Ovary (tissue), 3 donors: Measurements from ENCODE around the gene NPAS2.

Experiments used
- POLR2A ChIP-seq: fragments of 450-650 bp; IDR thresholded peaks from one replicate; pipeline ENCODE4 v1.6.1; 2017; ENCODE audit warnings: antibody characterized with exemption, mild to moderate bottlenecking, moderate library complexity
- TF ChIP-seq, protein P1 (sequence below), 3 donors: fragments of 450-650 bp in 2 of 3; fragments of 200-600 bp in 1 of 3; IDR thresholded peaks; one replicate each; pipeline versions ENCODE4 v1.5.1 to v1.8.0; 2016 to 2022; ENCODE audit warnings: antibody characterized with exemption in 3 of 3, mild to moderate bottlenecking in 1 of 3
- donor health status: DM: no; HTN: no; CAD: no.

DNA sequence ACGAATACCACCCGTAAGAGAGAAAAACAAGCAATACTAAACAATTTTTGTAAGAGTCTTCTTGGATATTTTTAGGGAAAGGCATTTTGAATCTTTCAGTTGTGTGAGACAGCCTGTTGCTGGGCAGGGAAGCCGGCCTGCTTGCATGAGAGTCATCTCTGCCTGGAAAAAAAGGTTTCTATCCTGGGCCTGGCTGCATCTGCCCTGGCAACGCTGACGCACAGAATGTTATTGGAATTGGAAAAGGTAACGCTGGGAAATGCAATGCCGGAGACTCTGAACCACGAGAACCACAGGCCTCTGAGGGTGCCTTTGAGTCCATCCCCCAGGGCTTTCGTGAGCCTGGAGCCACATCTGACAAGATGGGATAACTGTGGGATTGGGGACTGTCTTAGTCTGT, 17.9 kb upstream of the NPAS2 start:
- TF ChIP-seq, protein P1, sequence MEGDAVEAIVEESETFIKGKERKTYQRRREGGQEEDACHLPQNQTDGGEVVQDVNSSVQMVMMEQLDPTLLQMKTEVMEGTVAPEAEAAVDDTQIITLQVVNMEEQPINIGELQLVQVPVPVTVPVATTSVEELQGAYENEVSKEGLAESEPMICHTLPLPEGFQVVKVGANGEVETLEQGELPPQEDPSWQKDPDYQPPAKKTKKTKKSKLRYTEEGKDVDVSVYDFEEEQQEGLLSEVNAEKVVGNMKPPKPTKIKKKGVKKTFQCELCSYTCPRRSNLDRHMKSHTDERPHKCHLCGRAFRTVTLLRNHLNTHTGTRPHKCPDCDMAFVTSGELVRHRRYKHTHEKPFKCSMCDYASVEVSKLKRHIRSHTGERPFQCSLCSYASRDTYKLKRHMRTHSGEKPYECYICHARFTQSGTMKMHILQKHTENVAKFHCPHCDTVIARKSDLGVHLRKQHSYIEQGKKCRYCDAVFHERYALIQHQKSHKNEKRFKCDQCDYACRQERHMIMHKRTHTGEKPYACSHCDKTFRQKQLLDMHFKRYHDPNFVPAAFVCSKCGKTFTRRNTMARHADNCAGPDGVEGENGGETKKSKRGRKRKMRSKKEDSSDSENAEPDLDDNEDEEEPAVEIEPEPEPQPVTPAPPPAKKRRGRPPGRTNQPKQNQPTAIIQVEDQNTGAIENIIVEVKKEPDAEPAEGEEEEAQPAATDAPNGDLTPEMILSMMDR (IDR thresholded peaks at IDR 0.05): no peak
- TF ChIP-seq POLR2A: no peak
